ENCODE data around the gene LLCFC1.

LLCFC1 gene

GRCh38 chr7:142896741-142897379 is 42.4 kb upstream of the LLCFC1 start:
- DNase-seq (ENCODE audit: insufficient read length, low spot score) (no peak), FAIRE-seq (no peak)
- TF ChIP-seq POLR2AphosphoS5 (IDR thresholded peaks at IDR 0.05; ENCODE audit: low read depth, low read length) (no peak), TAF1 (IDR thresholded peaks at IDR 0.05; ENCODE audit: low read depth, low read length) (no peak), SPI1 (IDR thresholded peaks at IDR 0.05; ENCODE audit: low read depth, low read length) (no peak), POU2F2 (IDR thresholded peaks at IDR 0.05; ENCODE audit: low read depth, low read length) (no peak), POLR2A (IDR thresholded peaks at IDR 0.05; ENCODE audit: low read depth, low read length) (no peak), PAX5 (IDR thresholded peaks at IDR 0.05; ENCODE audit: insufficient read depth, low read length, severe bottlenecking) (no peak)

DNA sequence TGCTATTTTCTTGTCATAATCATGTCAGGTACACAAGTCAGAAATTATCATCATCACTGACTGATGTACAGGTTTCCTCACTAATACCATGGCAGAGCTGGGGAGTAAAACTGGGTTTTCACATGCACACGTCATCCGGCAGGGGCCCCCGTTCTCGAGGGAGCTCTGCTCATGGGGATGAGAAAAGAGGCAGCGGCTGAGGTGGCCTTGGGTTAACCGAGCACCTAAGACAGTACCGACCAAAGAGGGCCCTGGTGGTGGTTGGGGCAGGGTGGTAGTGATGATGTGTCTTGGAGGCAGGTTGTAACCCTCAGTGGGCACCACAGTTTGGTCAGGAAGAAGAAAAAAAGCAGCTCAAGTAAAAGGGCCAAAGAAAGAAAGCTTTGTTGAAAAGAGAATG is 41.6 kb upstream of the LLCFC1 start:
- no peak for DNase-seq (ENCODE audit: insufficient read length, low spot score)
- TF ChIP-seq SPI1 (IDR thresholded peaks at IDR 0.05; ENCODE audit: low read depth, low read length) (no peak), POLR2A (IDR thresholded peaks at IDR 0.05; ENCODE audit: low read depth, low read length) (no peak), POLR2AphosphoS5 (IDR thresholded peaks at IDR 0.05; ENCODE audit: low read depth, low read length) (no peak), PAX5 (IDR thresholded peaks at IDR 0.05; ENCODE audit: insufficient read depth, low read length, severe bottlenecking) (no peak), TAF1 (IDR thresholded peaks at IDR 0.05; ENCODE audit: low read depth, low read length) (no peak), POU2F2 (IDR thresholded peaks at IDR 0.05; ENCODE audit: low read depth, low read length) (no peak)
- no peak for FAIRE-seq

GRCh38 chr7:142898377-142899170 is 40.7 kb upstream of the LLCFC1 start:
- TF ChIP-seq POU2F2 (IDR thresholded peaks at IDR 0.05; ENCODE audit: low read depth, low read length) (no peak), TAF1 (IDR thresholded peaks at IDR 0.05; ENCODE audit: low read depth, low read length) (no peak), PAX5 (IDR thresholded peaks at IDR 0.05; ENCODE audit: insufficient read depth, low read length, severe bottlenecking) (no peak), POLR2A (IDR thresholded peaks at IDR 0.05; ENCODE audit: low read depth, low read length) (no peak), POLR2AphosphoS5 (IDR thresholded peaks at IDR 0.05; ENCODE audit: low read depth, low read length) (no peak), SPI1 (IDR thresholded peaks at IDR 0.05; ENCODE audit: low read depth, low read length) (no peak)
- FAIRE-seq (no peak), DNase-seq (ENCODE audit: insufficient read length, low spot score) (no peak)

- FAIRE-seq, result no peak
- DNase-seq (ENCODE audit: insufficient read length, low spot score), result no peak
- TF ChIP-seq POLR2A (IDR thresholded peaks at IDR 0.05; ENCODE audit: low read depth, low read length) (no peak), TAF1 (IDR thresholded peaks at IDR 0.05; ENCODE audit: low read depth, low read length) (no peak), SPI1 (IDR thresholded peaks at IDR 0.05; ENCODE audit: low read depth, low read length) (no peak), PAX5 (IDR thresholded peaks at IDR 0.05; ENCODE audit: insufficient read depth, low read length, severe bottlenecking) (no peak), POU2F2 (IDR thresholded peaks at IDR 0.05; ENCODE audit: low read depth, low read length) (no peak), POLR2AphosphoS5 (IDR thresholded peaks at IDR 0.05; ENCODE audit: low read depth, low read length) (no peak)
These were observed 39.6 kb upstream of the LLCFC1 start for GRCh38 chr7:142899661-142900060.

DNA sequence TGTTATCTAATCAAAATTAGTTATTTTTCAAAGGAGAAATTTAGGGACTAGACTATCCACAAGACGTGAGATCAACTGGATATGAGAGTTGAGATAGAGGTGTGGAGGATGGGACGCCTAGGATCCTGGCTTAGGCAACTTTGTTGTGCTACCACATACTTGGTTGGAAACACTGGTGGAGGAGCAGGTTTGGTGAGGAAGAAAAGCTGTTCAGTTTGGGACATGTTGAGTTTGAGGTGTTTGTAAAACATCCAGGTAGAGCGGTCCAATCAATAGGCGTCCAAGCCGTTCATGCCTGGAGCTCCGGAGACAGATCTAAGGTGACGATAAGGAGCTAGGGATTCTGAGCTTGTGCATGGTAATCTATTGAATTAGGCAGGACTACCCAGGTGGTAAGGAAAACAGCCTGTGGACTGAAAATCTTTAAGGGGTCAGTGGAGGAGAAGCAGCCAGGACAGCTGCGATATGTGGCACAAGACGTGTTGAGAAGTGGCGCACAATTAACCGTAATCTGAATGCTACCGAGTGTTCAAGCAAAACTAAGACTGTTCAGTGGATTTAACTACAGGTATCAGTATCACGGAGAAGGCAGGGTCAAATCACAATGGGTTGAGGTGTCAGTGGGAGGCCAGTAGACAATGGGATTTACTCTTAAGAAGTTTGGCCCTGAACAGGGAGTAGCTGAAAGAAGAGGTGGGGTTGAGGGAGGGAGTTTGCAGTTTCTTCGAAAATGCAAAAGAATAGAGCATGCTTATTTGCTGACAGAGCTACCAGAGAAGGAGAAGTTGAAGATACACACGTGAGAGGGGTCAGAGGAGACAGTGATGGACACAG is 37.6 kb upstream of the LLCFC1 start:
- DNase-seq (ENCODE audit: insufficient read length, low spot score) (no peak), FAIRE-seq (no peak)
- TF ChIP-seq TAF1 (IDR thresholded peaks at IDR 0.05; ENCODE audit: low read depth, low read length) (no peak), POU2F2 (IDR thresholded peaks at IDR 0.05; ENCODE audit: low read depth, low read length) (no peak)

- no peak for DNase-seq (ENCODE audit: insufficient read length, low spot score)
- no peak for FAIRE-seq
- no peak for TF ChIP-seq POLR2AphosphoS5 (IDR thresholded peaks at IDR 0.05; ENCODE audit: low read depth, low read length)
- TF ChIP-seq SPI1 (IDR thresholded peaks at IDR 0.05; ENCODE audit: low read depth, low read length), result no peak
- no peak for TF ChIP-seq POLR2A (IDR thresholded peaks at IDR 0.05; ENCODE audit: low read depth, low read length)
- no peak for TF ChIP-seq PAX5 (IDR thresholded peaks at IDR 0.05; ENCODE audit: insufficient read depth, low read length, severe bottlenecking)
- TF ChIP-seq POU2F2 (IDR thresholded peaks at IDR 0.05; ENCODE audit: low read depth, low read length), result no peak
- TF ChIP-seq TAF1 (IDR thresholded peaks at IDR 0.05; ENCODE audit: low read depth, low read length), result no peak
These were observed 35.2 kb upstream of the LLCFC1 start for GRCh38 chr7:142904128-142904527.

DNA sequence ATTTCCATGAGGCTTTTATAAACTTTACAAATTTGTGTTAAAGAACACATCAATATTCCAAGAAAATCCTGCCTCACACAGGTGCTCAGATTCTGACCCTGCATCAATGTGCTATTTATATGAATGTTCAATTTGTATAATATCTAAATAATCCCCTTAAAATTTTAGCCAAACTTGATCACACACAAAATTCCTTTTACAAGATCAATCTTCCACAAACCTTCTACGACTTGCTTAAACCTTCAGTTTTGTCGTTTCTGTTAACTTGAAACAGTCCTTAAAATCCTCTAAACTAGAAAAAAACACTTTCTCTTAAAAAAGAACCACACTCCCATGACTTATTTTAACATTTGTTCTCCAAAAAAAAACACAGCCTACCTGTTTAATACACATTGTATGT is 33.5 kb upstream of the LLCFC1 start:
- no peak for FAIRE-seq
- DNase-seq (ENCODE audit: insufficient read length, low spot score), result no peak

GRCh38 chr7:142906643-142907042 is 32.6 kb upstream of the LLCFC1 start:
- FAIRE-seq (no peak), DNase-seq (ENCODE audit: insufficient read length, low spot score) (no peak)
- TF ChIP-seq SPI1 (IDR thresholded peaks at IDR 0.05; ENCODE audit: low read depth, low read length) (no peak), POU2F2 (IDR thresholded peaks at IDR 0.05; ENCODE audit: low read depth, low read length) (no peak), POLR2AphosphoS5 (IDR thresholded peaks at IDR 0.05; ENCODE audit: low read depth, low read length) (no peak), POLR2A (IDR thresholded peaks at IDR 0.05; ENCODE audit: low read depth, low read length) (no peak), PAX5 (IDR thresholded peaks at IDR 0.05; ENCODE audit: insufficient read depth, low read length, severe bottlenecking) (no peak), TAF1 (IDR thresholded peaks at IDR 0.05; ENCODE audit: low read depth, low read length) (no peak)

More for the DNA sequence above, 33.5 kb upstream of the LLCFC1 start:
- TF ChIP-seq PAX5 (IDR thresholded peaks at IDR 0.05; ENCODE audit: insufficient read depth, low read length, severe bottlenecking) (no peak), POLR2AphosphoS5 (IDR thresholded peaks at IDR 0.05; ENCODE audit: low read depth, low read length) (no peak), TAF1 (IDR thresholded peaks at IDR 0.05; ENCODE audit: low read depth, low read length) (no peak), SPI1 (IDR thresholded peaks at IDR 0.05; ENCODE audit: low read depth, low read length) (no peak), POLR2A (IDR thresholded peaks at IDR 0.05; ENCODE audit: low read depth, low read length) (no peak), POU2F2 (IDR thresholded peaks at IDR 0.05; ENCODE audit: low read depth, low read length) (no peak)

- DNase-seq (ENCODE audit: insufficient read length, low spot score), result no peak
- FAIRE-seq, result no peak
- TF ChIP-seq POU2F2 (IDR thresholded peaks at IDR 0.05; ENCODE audit: low read depth, low read length) (no peak), POLR2AphosphoS5 (IDR thresholded peaks at IDR 0.05; ENCODE audit: low read depth, low read length) (no peak), PAX5 (IDR thresholded peaks at IDR 0.05; ENCODE audit: insufficient read depth, low read length, severe bottlenecking) (no peak), POLR2A (IDR thresholded peaks at IDR 0.05; ENCODE audit: low read depth, low read length) (no peak), TAF1 (IDR thresholded peaks at IDR 0.05; ENCODE audit: low read depth, low read length) (no peak), SPI1 (IDR thresholded peaks at IDR 0.05; ENCODE audit: low read depth, low read length) (no peak)
These were observed 31.0 kb upstream of the LLCFC1 start for GRCh38 chr7:142908290-142908689.
